GM23338 (cell line): ENCODE measurements around the gene E4F1. TPM values are rescaled to one million over a fixed set of nuclear protein-coding genes. Genes with fewer than 3 reads are reported as not detected.

Source experiments
- ATAC-seq: fragments of 200-7000 bp; cut with Tn5 transposase; 3 replicates; pipeline ENCODE4 v1.9.1; 2020
- DNase-seq: peaks from one replicate; pipeline ENCODE4 v3.0.0-alpha.2; 2015; ENCODE audit warnings: low spot score
- H2AFZ ChIP-seq: fragments of 200-600 bp; sonication (generic); 2 replicates; pipeline ENCODE4 v1.8.0; 2016; ENCODE audit warnings: antibody characterized with exemption, mild to moderate bottlenecking, moderate library complexity
- H3F3A ChIP-seq: fragments of 200-600 bp; sonication (generic); replicated peaks from 2 replicates; pipeline ENCODE4 v1.8.0; 2017; ENCODE audit warnings: antibody characterized with exemption, mixed run types, low read depth
- H3K27ac ChIP-seq: fragments of 200-600 bp; sonication (generic); 2 replicates; pipeline ENCODE4 v1.6.1; 2016; ENCODE audit warnings: low read depth
- H3K27me3 ChIP-seq: fragments of 200-600 bp; sonication (generic); 2 replicates; pipeline ENCODE4 v1.8.0; 2016; ENCODE audit warnings: mild to moderate bottlenecking, mixed run types, moderate library complexity; ENCODE audit not compliant: insufficient read depth
- H3K36me3 ChIP-seq: fragments of 200-600 bp; sonication (generic); 2 replicates; pipeline ENCODE4 v1.8.0; 2016; ENCODE audit warnings: mild to moderate bottlenecking; ENCODE audit not compliant: insufficient read depth
- H3K4me1 ChIP-seq: fragments of 200-600 bp; sonication (generic); 2 replicates; pipeline ENCODE4 v1.8.0; 2016; ENCODE audit warnings: mild to moderate bottlenecking, moderate library complexity; ENCODE audit not compliant: insufficient read depth
- H3K4me2 ChIP-seq: fragments of 200-600 bp; sonication (generic); 2 replicates; pipeline ENCODE4 v1.7.1; 2017; ENCODE audit warnings: mixed run types
- H3K4me3 ChIP-seq: fragments of 200-600 bp; sonication (generic); 2 replicates; pipeline ENCODE4 v1.6.1; 2016; ENCODE audit warnings: mixed run types
- H3K79me2 ChIP-seq: fragments of 200-600 bp; sonication (generic); replicated peaks from 2 replicates; pipeline ENCODE4 v1.8.0; 2017; ENCODE audit warnings: mild to moderate bottlenecking; ENCODE audit not compliant: insufficient read depth
- H3K9me2 ChIP-seq: fragments of 200-600 bp; sonication (generic); 2 replicates; pipeline ENCODE4 v1.8.0; 2017; ENCODE audit not compliant: insufficient read depth
- H4K20me1 ChIP-seq: fragments of 200-600 bp; sonication (generic); replicated peaks from 2 replicates; pipeline ENCODE4 v1.8.0; 2017; ENCODE audit warnings: mild to moderate bottlenecking; ENCODE audit not compliant: insufficient read depth
- H3K27ac Mint-ChIP-seq: 2 replicates; pipeline ENCODE4 v1.8.0; 2020; ENCODE audit warnings: inconsistent platforms, mild to moderate bottlenecking, moderate library complexity, mixed read lengths
- H3K27me3 Mint-ChIP-seq: 3 replicates; pipeline ENCODE4 v1.8.0; 2022; ENCODE audit warnings: low read depth, mild to moderate bottlenecking, moderate library complexity, mixed read lengths, inconsistent platforms; ENCODE audit not compliant: insufficient read depth, poor library complexity
- H3K36me3 Mint-ChIP-seq: 3 replicates; pipeline ENCODE4 v1.8.0; 2021; ENCODE audit warnings: low read depth, mild to moderate bottlenecking, inconsistent platforms, moderate library complexity, mixed read lengths
- H3K4me1 Mint-ChIP-seq: 3 replicates; pipeline ENCODE4 v1.8.0; 2020; ENCODE audit warnings: mild to moderate bottlenecking, inconsistent platforms, mixed read lengths
- H3K4me3 Mint-ChIP-seq: 3 replicates; pipeline ENCODE4 v1.8.0; 2021; ENCODE audit warnings: moderate library complexity, mild to moderate bottlenecking, inconsistent platforms, mixed read lengths
- H3K9me3 Mint-ChIP-seq: 3 replicates; pipeline ENCODE4 v1.8.0; 2020; ENCODE audit warnings: moderate library complexity, mild to moderate bottlenecking, inconsistent platforms, mixed read lengths
- CREB1 ChIP-seq: fragments of 250-450 bp; sonication (Bioruptor Pico); IDR thresholded peaks from 2 replicates; pipeline ENCODE4 v1.5.0; 2020; ENCODE audit warnings: low read depth, mild to moderate bottlenecking, moderate library complexity
- CTCF ChIP-seq, 2 experiments: fragments of 200-600 bp in 1 of 2; sonication (generic) in 1 of 2; conservative IDR thresholded peaks; 2 replicates each; pipeline versions ENCODE4 v1.5.1 to v1.6.1; 2016 to 2017; ENCODE audit warnings: antibody characterized with exemption in 2 of 2, low read depth in 2 of 2, mild to moderate bottlenecking in 2 of 2, moderate library complexity in 1 of 2
- ETS1 ChIP-seq: IDR thresholded peaks from 2 replicates; pipeline ENCODE4 v1.6.1; 2016; ENCODE audit warnings: antibody characterized with exemption
- EZH2 ChIP-seq: fragments of 200-600 bp; sonication (generic); IDR thresholded peaks from one replicate; pipeline ENCODE4 v1.8.0; 2017; ENCODE audit warnings: antibody characterized with exemption, mild to moderate bottlenecking, low read depth; ENCODE audit not compliant: unreplicated experiment
- EZH2phosphoT487 ChIP-seq: fragments of 200-600 bp; sonication (generic); IDR thresholded peaks from one replicate; pipeline ENCODE4 v1.8.1; 2018; ENCODE audit warnings: antibody characterized with exemption; ENCODE audit not compliant: unreplicated experiment
- JUNB ChIP-seq: IDR thresholded peaks from one replicate; pipeline ENCODE4 v1.6.1; 2016; ENCODE audit warnings: antibody characterized with exemption; ENCODE audit not compliant: unreplicated experiment
- NANOG ChIP-seq: IDR thresholded peaks from 2 replicates; pipeline ENCODE4 v1.6.1; 2016; ENCODE audit warnings: antibody characterized with exemption, borderline replicate concordance
- POLR2AphosphoS5 ChIP-seq: IDR thresholded peaks from 2 replicates; pipeline ENCODE4 v1.6.1; 2016; ENCODE audit warnings: antibody characterized with exemption, low read depth
- REST ChIP-seq: IDR thresholded peaks from one replicate; pipeline ENCODE4 v1.6.1; 2018; ENCODE audit warnings: antibody characterized with exemption; ENCODE audit not compliant: unreplicated experiment
- STAT1 ChIP-seq: IDR thresholded peaks from one replicate; pipeline ENCODE4 v1.6.1; 2016; ENCODE audit warnings: antibody characterized with exemption; ENCODE audit not compliant: unreplicated experiment
- ZNF114 ChIP-seq: fragments of 250-450 bp; sonication (Bioruptor Pico); IDR thresholded peaks from 2 replicates; pipeline ENCODE4 v1.5.0; 2020; ENCODE audit warnings: mild to moderate bottlenecking, moderate library complexity
- ZNF331 ChIP-seq: fragments of 250-450 bp; sonication (Bioruptor Pico); IDR thresholded peaks from 2 replicates; pipeline ENCODE4 v1.5.0; 2020; ENCODE audit warnings: low read depth, mild to moderate bottlenecking, moderate library complexity
- ZNF462 ChIP-seq: fragments of 250-450 bp; sonication (Bioruptor Pico); IDR thresholded peaks from 2 replicates; pipeline ENCODE4 v1.5.0; 2020; ENCODE audit warnings: mild to moderate bottlenecking, moderate library complexity
- polyA plus RNA-seq: library from polyadenylated mRNA; unstranded; fragments of >200 nt; fragmentation: Nextera tagmentation; extraction: Ambion mirVana; gene quantifications from 2 replicates; pipeline ENCODE4 v1.2.1, GENCODE V29; 2016
- total RNA-seq: library from RNA; depleted of rRNA; stranded (reverse); fragments of >200 nt; shearing (Covaris generic); gene quantifications from 2 replicates; pipeline ENCODE4 v1.2.3, GENCODE V29; 2014

Gene E4F1
- total and polyA plus RNA-seq, 2 experiments from 2014 or later = 22.6 to 45.5 TPM

GRCh38 chr16:2233046-2233775 is 9.8 kb downstream of the E4F1 start:
- Histone ChIP-seq H3K4me1 (no peaks in the 10 kb centered on the region), H3K36me3 (0 out of 2 replicates have a peak, but pooled peaks cover 5% of the 10 kb centered on the region), H3K27ac (no peak overlapping the region), H3K4me2 (no peak overlapping the region), H3K79me2 (no peaks in the 10 kb centered on the region), H3K9me2 (no peaks in the 10 kb centered on the region), H3F3A (no peaks in the 10 kb centered on the region), H4K20me1 (no peaks in the 10 kb centered on the region; the same call in 1 of the 2 replicates), H3K27me3 (peaks cover 18% of the 10 kb centered on the region), H2AFZ (no peak overlapping the region), H3K4me3 (no peak overlapping the region)
- Mint-ChIP-seq H3K4me1 (no peaks in the 10 kb centered on the region), H3K27ac (no peak overlapping the region), H3K36me3 (peaks cover 9% of the 10 kb centered on the region; the same call in 2 of the 3 replicates), H3K9me3 (no peaks in the 10 kb centered on the region), H3K4me3 (no peak overlapping the region), H3K27me3 (peaks cover 23% of the 10 kb centered on the region)
- TF ChIP-seq JUNB (no peak), CTCF (conservative IDR thresholded peaks at IDR 0.05; ENCODE audit: low read depth in 2 of 2) (no peak), ZNF114 (CRISPR knock-in tag) (no peak), POLR2AphosphoS5 (no peak), ZNF462 (CRISPR knock-in tag) (no peak), REST (no peak), ETS1 (no peak), EZH2 (no peak), NANOG (no peak), STAT1 (no peak), ZNF331 (no peak), EZH2phosphoT487 (no peak), CREB1 (CRISPR knock-in tag) (no peak)
- DNase-seq (no peak), ATAC-seq (no peak)
